Activated CD4-positive, alpha-beta T cell treated with anti-CD3 and anti-CD28 coated beads for 36 hours (primary cell): ENCODE measurements around the gene ARL11. TPM values are rescaled to one million over a fixed set of nuclear protein-coding genes. Genes with fewer than 3 reads are reported as not detected.
"Not testable (repeated sequence)": the region's sequence is repeated elsewhere in the genome, so short reads cannot be mapped to it uniquely, and the experiment has no call there.

Experiments used
- ATAC-seq: fragments of 200-7000 bp; cut with Tn5 transposase; one replicate; pipeline ENCODE4 v1.10.0; 2021; ENCODE audit warnings: mild to moderate bottlenecking, moderate library complexity
- CTCF ChIA-PET: fragments of 350-600 bp; sonication (Branson Sonifier 250); formaldehyde crosslinking; loops from one replicate; lab custom pipeline; 2021; ENCODE audit warnings: antibody characterized with exemption; lab: Charles Lee
- POLR2A ChIA-PET: fragments of 350-600 bp; sonication (Branson Sonifier 250); formaldehyde crosslinking; loops from one replicate; lab custom pipeline; 2021; ENCODE audit warnings: antibody characterized with exemption, inconsistent platforms; lab: Charles Lee
- DNase-seq: peaks from one replicate; pipeline ENCODE4 v3.0.0-alpha.2; 2020
- H3K27ac Mint-ChIP-seq: one replicate; pipeline ENCODE4 v1.8.0; 2021; ENCODE audit warnings: mixed read lengths
- H3K27me3 Mint-ChIP-seq: one replicate; pipeline ENCODE4 v1.8.0; 2021; ENCODE audit warnings: mixed read lengths
- H3K36me3 Mint-ChIP-seq: one replicate; pipeline ENCODE4 v1.8.0; 2021; ENCODE audit warnings: low read depth, mixed read lengths
- H3K4me1 Mint-ChIP-seq: one replicate; pipeline ENCODE4 v1.8.0; 2021; ENCODE audit warnings: mixed read lengths
- H3K4me3 Mint-ChIP-seq: one replicate; pipeline ENCODE4 v1.8.0; 2021; ENCODE audit warnings: mild to moderate bottlenecking, moderate library complexity, mixed read lengths
- H3K9me3 Mint-ChIP-seq: one replicate; pipeline ENCODE4 v1.8.0; 2021; ENCODE audit warnings: low read depth, mixed read lengths
- intact Hi-C, 2 experiments: fragments of 100-400 bp; cut with DNase I in 1 of 2; cut with micrococcal nuclease in 1 of 2; formaldehyde crosslinking; loops; one replicate each; pipeline versions ENCODE4 v1.14.2 to v1.15.1; 2022 to 2024; cut with DNase I, micrococcal nuclease
- total RNA-seq, 2 experiments: library from RNA; stranded (reverse); gene quantifications; one replicate each; pipeline ENCODE4 v1.2.3, GENCODE V29; 2021

The ARL11 gene
- under 1 TPM; 0.72 to 0.85 TPM for total RNA-seq

GRCh38 chr13:49627831-49628652 lies at the start of gene ARL11:
Gene ARL11, plus strand, starts transcription at chr13:49628507. Its CDS starts 1,941 bp downstream, at chr13:49630448.
- POLR2A ChIA-PET: interaction anchor here (0.6 kb wide), 1 partner anchor 309 kb away, joined by 3 read pairs; no protein-coding TSS in a partner anchor
- CTCF ChIA-PET: interaction anchor here (0.5 to 0.9 kb wide), 4 partner anchors 13 to 342 kb away, joined by 3 read pairs; no protein-coding TSS in a partner anchor
- peak; percentile 98 for ATAC-seq

DNA sequence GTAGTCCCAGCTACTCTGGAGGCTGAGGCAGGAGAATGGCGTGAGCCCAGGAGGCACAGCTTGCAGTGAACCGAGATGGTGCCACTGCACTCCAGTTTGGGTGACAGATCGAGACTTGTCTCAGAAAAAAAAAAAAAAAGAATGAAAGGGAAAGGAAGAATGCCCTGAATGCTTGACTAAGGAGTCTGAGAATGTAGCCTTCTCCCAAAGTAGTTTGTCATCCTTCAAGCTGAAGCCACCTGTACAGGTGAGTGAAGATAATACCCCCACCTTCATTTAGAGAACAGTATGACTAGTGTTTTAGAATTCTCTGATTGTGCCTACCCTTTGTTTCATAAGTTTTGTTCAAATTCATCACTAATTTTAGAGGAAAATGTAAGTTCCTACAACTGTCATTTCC lies 48.8 kb upstream of the ARL11 start:
- ChIA-PET POLR2A (no interaction called here), CTCF (interaction anchor here (1.2 kb wide), 1 partner anchor 54 kb away, joined by 3 read pairs; no protein-coding TSS in a partner anchor)
- DNase-seq (no peak), ATAC-seq (no peak)
- no peaks in the 10 kb centered on the region for H3K27me3 Mint-ChIP-seq
- no peak overlapping the region for H3K27ac Mint-ChIP-seq
- H3K9me3 Mint-ChIP-seq: no peaks in the 10 kb centered on the region
- intact Hi-C loops: no loop called here
- H3K4me3 Mint-ChIP-seq: no peak overlapping the region
- peaks cover 3% of the 10 kb centered on the region for H3K36me3 Mint-ChIP-seq
- H3K4me1 Mint-ChIP-seq: peaks cover 19% of the 10 kb centered on the region

More at GRCh38 chr13:49627831-49628652, at the start of gene ARL11:
- H3K9me3 Mint-ChIP-seq: no peaks in the 10 kb centered on the region
- no peaks in the 10 kb centered on the region for H3K36me3 Mint-ChIP-seq
- H3K27me3 Mint-ChIP-seq: no peaks in the 10 kb centered on the region
- peak within 1 kb of the TSS; percentile 82 for H3K4me3 Mint-ChIP-seq
- peak; percentile 81 for DNase-seq
- H3K27ac Mint-ChIP-seq: peak within 1 kb of the TSS; percentile 85
- intact Hi-C loops: no loop called here
- H3K4me1 Mint-ChIP-seq: peaks cover 11% of the 10 kb centered on the region

- ATAC-seq (no peak), DNase-seq (no peak)
- POLR2A ChIA-PET: no interaction called here
- Mint-ChIP-seq H3K4me3 (no peak overlapping the region), H3K4me1 (peaks cover 25% of the 10 kb centered on the region), H3K9me3 (no peaks in the 10 kb centered on the region), H3K36me3 (peaks cover 3% of the 10 kb centered on the region), H3K27ac (peak overlapping the region; percentile 14), H3K27me3 (no peaks in the 10 kb centered on the region)
- intact Hi-C loops: loop anchor here in 1 of 2 experiments (10.0 kb wide), 1 partner anchor 1546 kb away; the partner anchor contains the start of gene NUDT15
- CTCF ChIA-PET: interaction anchor here (1.1 kb wide), 1 partner anchor 11 kb away, joined by 4 read pairs; no protein-coding TSS in a partner anchor
These were observed 47.2 kb upstream of the ARL11 start for GRCh38 chr13:49580980-49581680.

DNA sequence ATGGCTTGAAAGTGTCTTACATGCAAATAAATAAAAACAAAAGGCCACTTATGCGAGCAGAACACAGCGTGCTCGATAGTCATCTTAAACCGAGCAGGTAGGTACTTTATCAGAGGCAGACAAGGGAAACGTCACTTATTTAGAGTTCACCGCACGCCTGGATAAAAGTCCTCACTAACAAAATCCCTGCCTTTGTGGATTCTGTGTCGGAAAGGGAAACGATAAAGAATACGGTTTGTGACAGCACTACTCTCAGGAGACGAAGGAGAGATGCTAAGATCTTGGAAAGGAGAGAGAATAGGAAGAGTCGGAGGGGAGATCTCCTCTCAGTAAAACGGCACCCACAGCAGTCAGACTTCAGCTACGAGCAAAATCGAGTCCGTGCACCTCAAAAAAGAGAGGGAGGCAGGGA lies 43.5 kb upstream of the ARL11 start:
- CTCF ChIA-PET: interaction anchor here (0.6 to 0.8 kb wide), 4 partner anchors 22 to 277 kb away, joined by 3 to 4 read pairs (median 4); no protein-coding TSS in a partner anchor
- no peaks in the 10 kb centered on the region for H3K9me3 Mint-ChIP-seq
- no peaks in the 10 kb centered on the region for H3K27me3 Mint-ChIP-seq
- intact Hi-C loops: loop anchor here (1.0 to 10.0 kb wide), 5 partner anchors 87 to 1550 kb away; partner anchors contain the start of genes CAB39L (in 2 of the 2), SETDB2 (in 2 of the 2), NUDT15 (in 1 of the 2) and PHF11 (in 1 of the 2)
- peak overlapping the region; percentile 95 for H3K27ac Mint-ChIP-seq
- H3K4me3 Mint-ChIP-seq: peak overlapping the region; percentile 99
- ATAC-seq: peak; percentile 9
- H3K36me3 Mint-ChIP-seq: peaks cover 3% of the 10 kb centered on the region
- DNase-seq: peak; percentile 11
- POLR2A ChIA-PET: interaction anchor here (0.9 to 1.0 kb wide), 2 partner anchors 89 to 141 kb away, joined by 3 to 7 read pairs; partner anchors contain the start of genes CAB39L, PHF11 and SETDB2
- H3K4me1 Mint-ChIP-seq: peaks cover 29% of the 10 kb centered on the region

DNA sequence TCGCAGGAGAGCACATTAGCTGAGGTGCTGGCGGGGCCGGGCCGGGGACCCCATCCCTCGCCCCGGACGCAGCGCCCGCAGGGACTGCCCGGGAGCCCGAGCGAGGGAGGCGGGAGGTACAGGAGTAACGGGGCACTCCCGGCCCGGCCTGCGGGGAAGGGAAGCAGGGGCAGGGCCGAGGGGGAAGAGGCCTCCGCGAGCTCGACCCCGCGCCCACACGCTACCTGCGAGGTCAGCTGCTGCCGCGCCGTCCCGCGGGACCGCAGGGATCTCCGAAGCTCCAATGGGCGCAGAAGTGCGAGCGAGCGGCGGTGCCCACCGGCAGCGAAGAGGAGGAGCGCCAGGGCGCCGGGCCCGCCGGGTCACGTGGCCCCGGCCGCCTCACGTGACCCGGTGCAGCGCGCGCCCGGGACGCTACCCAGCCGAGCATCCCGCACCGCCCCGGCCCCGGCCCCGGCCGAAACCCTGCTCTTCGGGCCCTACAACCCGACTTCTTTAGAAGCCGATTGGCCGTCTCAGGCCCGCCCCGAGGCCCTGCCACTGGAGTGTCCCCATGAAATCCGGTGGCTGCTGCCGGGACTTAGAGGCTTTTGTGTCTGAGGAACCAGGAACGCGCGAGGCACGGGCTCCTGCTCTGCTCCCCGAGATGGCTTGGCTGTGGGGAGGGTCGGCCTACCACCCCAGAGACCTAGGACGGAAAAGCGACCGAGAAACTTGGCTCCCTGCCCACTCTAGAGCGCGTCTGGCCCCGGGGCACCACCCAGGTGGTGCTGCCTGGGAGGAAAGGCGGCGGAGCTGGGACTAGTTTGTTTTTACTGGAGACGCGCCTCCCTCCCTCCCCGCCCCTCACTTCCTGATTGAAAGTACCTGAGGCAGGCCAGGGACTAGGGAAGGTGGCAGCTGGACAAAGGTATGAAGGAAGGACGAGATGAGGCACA lies 42.8 kb upstream of the ARL11 start, which contains the start of gene RCBTB1:
RCBTB1 (minus strand) TSS at position 339 of the 938 bp plus-strand sequence. CDS start 18,279 bp downstream, outside the sequence.
- DNase-seq (peak; percentile 80), ATAC-seq (peak; percentile 95)
- CTCF ChIA-PET: interaction anchor here (0.7 to 1.0 kb wide), 4 partner anchors 21 to 277 kb away, joined by 3 to 5 read pairs (median 4); no protein-coding TSS in a partner anchor
- intact Hi-C loops: loop anchor here (1.0 to 10.0 kb wide), 6 partner anchors 88 to 1551 kb away; partner anchors contain the start of genes CAB39L (in 2 of the 2), SETDB2 (in 2 of the 2), NUDT15 (in 1 of the 2) and PHF11 (in 1 of the 2)
- Mint-ChIP-seq H3K9me3 (no peaks in the 10 kb centered on the region), H3K27me3 (no peaks in the 10 kb centered on the region), H3K4me3 (peak within 1 kb of the TSS; percentile 99), H3K27ac (peak within 1 kb of the TSS; percentile 95), H3K36me3 (peaks cover 3% of the 10 kb centered on the region), H3K4me1 (peaks cover 29% of the 10 kb centered on the region)
- POLR2A ChIA-PET: interaction anchor here (0.9 to 1.0 kb wide), 2 partner anchors 90 to 142 kb away, joined by 3 to 7 read pairs; partner anchors contain the start of genes CAB39L, PHF11 and SETDB2

DNA sequence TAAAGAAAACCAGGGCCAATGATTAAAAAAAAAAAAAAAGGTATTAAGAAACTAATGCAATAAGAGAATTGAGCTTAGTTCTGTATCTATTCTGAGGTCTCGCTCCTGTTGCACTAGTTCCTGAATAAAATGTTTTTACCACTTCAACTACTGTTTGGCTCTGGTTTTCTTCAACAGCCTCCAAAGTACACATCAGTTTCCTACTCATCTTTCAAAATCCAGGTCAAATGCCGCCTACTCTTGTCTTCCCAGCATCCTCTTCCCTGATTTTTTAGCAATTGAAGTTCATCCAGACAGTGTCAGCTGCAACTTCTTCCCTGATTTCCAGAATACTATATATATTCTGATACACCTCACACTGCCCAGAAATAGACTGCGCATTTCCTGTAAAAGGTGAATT lies 41.6 kb upstream of the ARL11 start:
- ChIA-PET CTCF (interaction anchor here (0.8 to 1.0 kb wide), 2 partner anchors 8 to 21 kb away, joined by 3 to 5 read pairs; no protein-coding TSS in a partner anchor), POLR2A (interaction anchor here (0.6 kb wide), 1 partner anchor 150 kb away, joined by 4 read pairs; no protein-coding TSS in a partner anchor)
- H3K9me3 Mint-ChIP-seq: no peaks in the 10 kb centered on the region
- DNase-seq (no peak), ATAC-seq (no peak)
- no peaks in the 10 kb centered on the region for H3K27me3 Mint-ChIP-seq
- H3K36me3 Mint-ChIP-seq: peaks cover 3% of the 10 kb centered on the region
- peak overlapping the region; percentile 99 for H3K4me3 Mint-ChIP-seq
- peak overlapping the region; percentile 65 for H3K27ac Mint-ChIP-seq
- intact Hi-C loops: loop anchor here (2.0 to 10.0 kb wide), 3 partner anchors 89 to 1552 kb away; partner anchors contain the start of genes NUDT15 (in 1 of the 2) and PHF11 (in 1 of the 2)
- H3K4me1 Mint-ChIP-seq: peaks cover 22% of the 10 kb centered on the region

GRCh38 chr13:49587311-49587847 lies 40.9 kb upstream of the ARL11 start:
- H3K4me3 Mint-ChIP-seq: no peak overlapping the region
- no peak overlapping the region for H3K27ac Mint-ChIP-seq
- no peaks in the 10 kb centered on the region for H3K27me3 Mint-ChIP-seq
- H3K36me3 Mint-ChIP-seq: peaks cover 3% of the 10 kb centered on the region
- ChIA-PET POLR2A (no interaction called here), CTCF (interaction anchor here (0.7 kb wide), 1 partner anchor 203 kb away, joined by 3 read pairs; no protein-coding TSS in a partner anchor)
- DNase-seq (no peak), ATAC-seq (no peak)
- no peaks in the 10 kb centered on the region for H3K9me3 Mint-ChIP-seq
- intact Hi-C loops: loop anchor here (2.0 to 10.0 kb wide), 3 partner anchors 90 to 1553 kb away; partner anchors contain the start of genes NUDT15 (in 1 of the 2) and PHF11 (in 1 of the 2)
- peaks cover 19% of the 10 kb centered on the region for H3K4me1 Mint-ChIP-seq

- H3K4me3 Mint-ChIP-seq, intact Hi-C loops, H3K4me1 Mint-ChIP-seq, H3K27ac Mint-ChIP-seq, DNase-seq, ATAC-seq, H3K36me3 Mint-ChIP-seq, H3K27me3 Mint-ChIP-seq, POLR2A ChIA-PET, H3K9me3 Mint-ChIP-seq: not testable (repeated sequence)
- CTCF ChIA-PET: interaction anchor here (0.8 to 1.1 kb wide), 2 partner anchors 16 to 420 kb away, joined by 3 read pairs; no protein-coding TSS in a partner anchor
These were observed 37.6 kb upstream of the ARL11 start for GRCh38 chr13:49590714-49591113.

- H3K9me3 Mint-ChIP-seq: not testable (repeated sequence)
These were observed 34.4 kb upstream of the ARL11 start for GRCh38 chr13:49593876-49594275.

More at GRCh38 chr13:49593876-49594275, 34.4 kb upstream of the ARL11 start:
- ATAC-seq, H3K27ac Mint-ChIP-seq, H3K36me3 Mint-ChIP-seq, H3K27me3 Mint-ChIP-seq, POLR2A ChIA-PET, intact Hi-C loops, H3K4me3 Mint-ChIP-seq, H3K4me1 Mint-ChIP-seq, DNase-seq, CTCF ChIA-PET: not testable (repeated sequence)
